ENCODE data around the gene PABPN1L. TPM values are rescaled to one million over a fixed set of nuclear protein-coding genes. Genes with fewer than 3 reads are reported as not detected.

Gene PABPN1L
- total and polyA plus RNA-seq, 2 of the 4 experiments (the other 2 are of a cell fraction), result not detected

GRCh38 chr16:88882358-88883030 is 16.0 kb upstream of the PABPN1L start:
- H3K4me1 ChIP-seq (ENCODE audit: control insufficient read depth, insufficient read depth, low read length), result peaks cover 6% of the 10 kb centered on the region; the same call in 1 of the 2 replicates
- H2BK5ac ChIP-seq (ENCODE audit: low read depth, low read length, poor library complexity, severe bottlenecking), result no peak overlapping the region
- ATAC-seq (ENCODE audit: low read depth), result no peak
- H3K56ac ChIP-seq (ENCODE audit: extremely low read depth, insufficient read depth, low read length), result no peak overlapping the region
- no TSS peak for BruUV-seq (replicated peaks)
- no peak for DNase-seq
- H4K91ac ChIP-seq (ENCODE audit: insufficient read depth, low read depth, low read length), result no peak overlapping the region
- dilution Hi-C loops (cut with HindIII; ENCODE audit: low sequenced_read_pairs, unreplicated experiment), result no loop called here
- no peaks in the 10 kb centered on the region for H3K79me1 ChIP-seq (ENCODE audit: low read depth in 1 of 2, low read length in 2 of 2)
- H3K18ac ChIP-seq (ENCODE audit: low read depth, low read length), result no peak overlapping the region
- H2AFZ ChIP-seq (replicated peaks; ENCODE audit: low read length, poor library complexity), result peak overlapping the region; percentile 43
- intact Hi-C loops (cut with micrococcal nuclease), result no loop called here
- no peak overlapping the region for H3K23ac ChIP-seq (ENCODE audit: low read depth, low read length)
- POLR2A ChIA-PET (ENCODE audit: unreplicated experiment), result no interaction called here
- in situ Hi-C loops (cut with MboI; ENCODE audit: low sequenced_read_pairs), result no loop called here
- no peaks in the 10 kb centered on the region for H3K9me1 ChIP-seq (ENCODE audit: insufficient read depth, low read length)
- no peak overlapping the region for H2BK120ac ChIP-seq (ENCODE audit: low read depth, low read length)
- H3K4me3 ChIP-seq (ENCODE audit: insufficient read depth, low read depth, low read length), result no peak overlapping the region
- H2BK20ac ChIP-seq (ENCODE audit: low read depth, low read length), result no peak overlapping the region
- no peak overlapping the region for H3K4ac ChIP-seq (ENCODE audit: low read depth, low read length)
- no peaks in the 10 kb centered on the region for H3K9me3 ChIP-seq (ENCODE audit: control insufficient read depth, insufficient read depth, low read length)
- no peak overlapping the region for H2AK5ac ChIP-seq (ENCODE audit: low read depth, low read length)
- H3K27me3 ChIP-seq (ENCODE audit: control insufficient read depth, insufficient read depth, low read length), result peaks cover 24% of the 10 kb centered on the region
- H3K4me2 ChIP-seq (ENCODE audit: low read depth, low read length), result no peak overlapping the region
- no peak overlapping the region for H3K14ac ChIP-seq (replicated peaks; ENCODE audit: low read depth, low read length)
- no peak overlapping the region for H3K27ac ChIP-seq (ENCODE audit: insufficient read depth, low read length)
- H4K5ac ChIP-seq (ENCODE audit: low read depth, low read length), result no peak overlapping the region
- H4K20me1 ChIP-seq (ENCODE audit: insufficient read depth, low read length), result no peaks in the 10 kb centered on the region
- H2AK9ac ChIP-seq (replicated peaks; ENCODE audit: low read depth, low read length, poor library complexity), result no peak overlapping the region
- CTCF ChIA-PET, result no interaction called here
- WGBS, 2 experiments (ENCODE audit: extremely low coverage in 2 of 2, insufficient read length in 1 of 2), result 92% methylated on average over 8 of the region's 26 CpGs; no CpG with 5 or more reads in 1 of the 2 experiments
- no peak overlapping the region for H4K8ac ChIP-seq (ENCODE audit: low read depth in 2 of 2, low read length in 2 of 2)
- H3K36me3 ChIP-seq (ENCODE audit: control insufficient read depth, insufficient read depth, low read length), result no peaks in the 10 kb centered on the region
- H2BK15ac ChIP-seq (ENCODE audit: low read depth, low read length), result no peak overlapping the region
- no peak overlapping the region for H3K9ac ChIP-seq (ENCODE audit: low read depth, low read length)
- no peak for TF ChIP-seq USF2 (IDR thresholded peaks at IDR 0.05; ENCODE audit: low read depth, low read length)

Data from IMR-90 (cell line).